ENCODE measurements around the gene SOCS7.
A peak's percentile ranks its signal among the peaks of the same experiment; 100 is the strongest.

Gene SOCS7

DNA sequence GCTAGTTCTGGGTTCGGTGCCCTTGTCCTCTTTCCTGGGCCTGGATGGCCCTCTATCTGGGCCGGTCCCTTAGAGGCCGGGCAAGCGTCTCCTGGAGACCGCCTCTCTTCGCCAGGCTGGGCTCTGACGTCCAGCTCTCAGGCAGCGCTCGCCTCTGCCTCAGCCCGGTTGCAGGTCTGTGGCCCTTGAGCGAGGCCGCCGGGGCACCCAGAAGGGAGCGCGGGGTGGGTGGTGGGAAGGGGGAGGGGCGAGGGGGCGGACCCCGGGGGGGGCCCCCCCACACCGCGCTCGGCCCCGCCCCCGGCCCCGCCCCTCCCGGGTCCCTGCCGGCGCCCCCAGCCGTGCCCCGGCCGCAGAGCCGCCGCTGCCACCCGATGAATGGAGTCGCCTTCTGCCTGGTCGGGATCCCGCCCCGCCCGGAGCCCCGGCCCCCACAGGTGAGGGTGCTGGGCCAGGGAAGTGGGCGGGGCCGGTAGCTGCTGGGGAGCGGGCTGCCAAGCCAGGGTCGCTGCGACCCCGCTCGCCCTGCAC lies 76.5 kb downstream of the SOCS7 start, which contains the start of gene ARHGAP23:
Gene ARHGAP23, plus strand, starts transcription at position 353 of the 531 bp plus-strand sequence. Its CDS starts 22 bp downstream, at position 375.
- in situ Hi-C loops (cut with MboI; ENCODE audit: low sequenced_read_pairs, unreplicated experiment), result no loop called here

DNA sequence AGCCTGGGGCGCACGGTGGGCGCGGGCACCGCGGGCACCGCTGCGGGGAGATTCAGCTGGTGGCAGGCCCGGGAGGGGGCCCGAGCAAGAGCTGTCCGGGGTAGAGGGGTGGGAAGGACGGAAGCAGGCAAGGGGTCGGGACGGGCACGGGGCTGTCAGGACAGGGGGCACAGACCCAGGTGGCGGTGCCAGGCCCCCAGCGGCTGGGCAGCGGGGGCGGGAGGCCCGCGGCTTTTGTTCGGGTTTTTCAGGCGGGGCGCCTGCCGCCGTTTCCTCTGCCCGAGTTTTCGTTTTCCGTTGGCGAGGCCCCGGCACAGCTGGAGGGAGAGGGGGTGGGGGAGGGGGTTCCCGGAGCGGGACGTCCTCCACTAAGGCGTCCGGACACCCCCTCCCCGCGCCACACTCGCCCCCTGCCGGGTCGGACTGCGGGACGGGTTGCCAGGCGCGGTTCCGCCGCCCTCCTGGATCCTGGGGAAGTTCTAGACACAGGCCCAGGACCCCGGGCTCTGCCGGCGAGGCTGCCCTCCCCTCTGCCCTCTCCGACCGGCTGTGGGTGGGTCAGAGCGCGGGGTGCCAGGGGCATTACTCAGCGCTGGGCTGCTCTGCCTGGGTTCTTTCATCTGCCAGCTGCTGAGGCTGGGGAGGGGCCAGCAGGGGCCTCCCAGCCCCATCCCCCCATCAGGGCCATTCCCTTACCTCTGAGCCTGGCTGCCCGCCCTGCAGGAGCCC lies 77.2 kb downstream of the SOCS7 start:
- in situ Hi-C loops (cut with MboI; ENCODE audit: low sequenced_read_pairs, unreplicated experiment), result no loop called here
- TF ChIP-seq, protein P1, sequence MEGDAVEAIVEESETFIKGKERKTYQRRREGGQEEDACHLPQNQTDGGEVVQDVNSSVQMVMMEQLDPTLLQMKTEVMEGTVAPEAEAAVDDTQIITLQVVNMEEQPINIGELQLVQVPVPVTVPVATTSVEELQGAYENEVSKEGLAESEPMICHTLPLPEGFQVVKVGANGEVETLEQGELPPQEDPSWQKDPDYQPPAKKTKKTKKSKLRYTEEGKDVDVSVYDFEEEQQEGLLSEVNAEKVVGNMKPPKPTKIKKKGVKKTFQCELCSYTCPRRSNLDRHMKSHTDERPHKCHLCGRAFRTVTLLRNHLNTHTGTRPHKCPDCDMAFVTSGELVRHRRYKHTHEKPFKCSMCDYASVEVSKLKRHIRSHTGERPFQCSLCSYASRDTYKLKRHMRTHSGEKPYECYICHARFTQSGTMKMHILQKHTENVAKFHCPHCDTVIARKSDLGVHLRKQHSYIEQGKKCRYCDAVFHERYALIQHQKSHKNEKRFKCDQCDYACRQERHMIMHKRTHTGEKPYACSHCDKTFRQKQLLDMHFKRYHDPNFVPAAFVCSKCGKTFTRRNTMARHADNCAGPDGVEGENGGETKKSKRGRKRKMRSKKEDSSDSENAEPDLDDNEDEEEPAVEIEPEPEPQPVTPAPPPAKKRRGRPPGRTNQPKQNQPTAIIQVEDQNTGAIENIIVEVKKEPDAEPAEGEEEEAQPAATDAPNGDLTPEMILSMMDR (IDR thresholded peaks at IDR 0.05; ENCODE audit: borderline replicate concordance, control extremely low read depth, extremely low read depth, insufficient read depth, missing control alignments), result no peak
- no peak for DNase-seq (ENCODE audit: low spot score)

More for the DNA sequence above, 76.5 kb downstream of the SOCS7 start, which contains the start of gene ARHGAP23:
- TF ChIP-seq, protein P1 (IDR thresholded peaks at IDR 0.05; ENCODE audit: borderline replicate concordance, control extremely low read depth, extremely low read depth, insufficient read depth, missing control alignments), result no peak
- peak; percentile 74 for DNase-seq (ENCODE audit: low spot score)

DNA sequence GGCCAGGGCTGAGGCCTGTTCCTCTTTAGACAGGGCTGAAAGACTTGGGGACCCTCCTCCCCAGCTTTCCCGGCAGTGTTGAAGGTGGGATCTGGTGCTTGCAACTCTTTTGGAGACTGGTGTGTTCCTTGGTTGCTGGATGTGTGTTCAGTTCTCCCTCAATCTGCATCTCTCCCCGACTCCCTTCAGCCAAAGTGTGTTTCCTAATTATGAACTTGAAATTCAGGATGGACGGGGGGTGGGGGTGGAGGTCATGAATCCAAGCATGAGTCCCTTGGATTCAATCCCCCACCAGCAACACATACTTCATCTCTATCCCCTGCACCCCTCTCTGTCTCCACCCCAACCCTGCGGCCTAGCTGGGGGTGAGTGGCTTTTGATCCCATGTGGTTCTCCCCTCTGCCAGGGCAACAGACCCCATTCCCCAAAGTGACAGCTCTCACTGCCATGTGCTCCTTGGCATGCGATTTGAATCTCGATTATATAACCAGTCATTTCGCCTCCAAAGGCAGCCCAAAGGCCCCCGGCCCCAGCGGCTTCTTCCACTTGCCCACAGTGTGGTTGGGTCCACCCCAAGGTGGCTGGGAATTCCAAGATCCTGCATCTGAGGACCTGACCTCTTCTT lies 77.9 kb downstream of the SOCS7 start:
- DNase-seq (ENCODE audit: low spot score), result no peak

DNA sequence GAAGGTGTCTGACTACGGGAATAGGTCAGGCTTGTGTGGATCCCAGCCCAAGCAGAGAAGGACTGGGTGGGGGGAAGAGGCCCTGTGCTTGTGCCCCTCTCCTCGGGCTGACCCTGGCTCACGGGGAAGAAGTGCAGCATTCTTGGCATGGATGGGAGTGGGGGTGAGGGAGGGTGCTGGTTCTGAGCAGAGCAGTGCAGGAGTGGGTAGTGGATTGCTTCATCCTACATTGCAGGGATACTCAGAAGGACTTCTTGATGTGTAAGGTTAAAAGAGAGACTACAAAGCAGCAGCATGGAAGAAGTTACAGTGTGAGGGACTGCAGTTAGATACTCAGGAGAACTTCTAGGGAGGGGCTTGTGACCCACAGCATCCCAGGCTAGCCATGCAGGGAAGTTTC lies 78.7 kb downstream of the SOCS7 start:
- in situ Hi-C loops (cut with MboI; ENCODE audit: low sequenced_read_pairs, unreplicated experiment), result loop anchor here (10.0 kb wide), 2 partner anchors 54 to 224 kb away; no protein-coding TSS in a partner anchor
- no peak for DNase-seq (ENCODE audit: low spot score)
- TF ChIP-seq, protein P1 (IDR thresholded peaks at IDR 0.05; ENCODE audit: borderline replicate concordance, control extremely low read depth, extremely low read depth, insufficient read depth, missing control alignments), result no peak

More for the DNA sequence above, 77.9 kb downstream of the SOCS7 start:
- TF ChIP-seq, protein P1 (IDR thresholded peaks at IDR 0.05; ENCODE audit: borderline replicate concordance, control extremely low read depth, extremely low read depth, insufficient read depth, missing control alignments), result no peak
- in situ Hi-C loops (cut with MboI; ENCODE audit: low sequenced_read_pairs, unreplicated experiment), result loop anchor here (10.0 kb wide), 2 partner anchors 55 to 225 kb away; no protein-coding TSS in a partner anchor

DNA sequence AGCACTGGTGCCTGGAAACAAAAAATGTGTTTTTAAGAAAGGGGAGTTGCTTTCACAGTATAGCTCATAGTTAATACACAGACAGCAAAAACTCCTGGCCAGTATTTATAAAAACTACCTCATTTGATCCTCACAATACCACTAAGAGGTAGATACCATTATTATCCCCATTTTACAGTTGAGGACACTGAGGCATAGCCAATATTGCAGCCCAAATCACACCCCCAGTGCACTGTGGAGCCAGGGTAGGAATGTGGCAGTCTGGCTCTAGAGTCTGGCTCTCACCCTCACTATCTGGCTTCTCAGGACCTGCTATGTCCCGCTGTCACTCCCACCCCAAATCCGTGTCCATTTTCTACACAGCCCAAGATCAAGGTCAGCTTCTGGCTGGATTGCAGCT lies 79.2 kb downstream of the SOCS7 start:
- DNase-seq (ENCODE audit: low spot score), result no peak
- TF ChIP-seq, protein P1 (IDR thresholded peaks at IDR 0.05; ENCODE audit: borderline replicate concordance, control extremely low read depth, extremely low read depth, insufficient read depth, missing control alignments), result no peak
- in situ Hi-C loops (cut with MboI; ENCODE audit: low sequenced_read_pairs, unreplicated experiment), result loop anchor here (10.0 kb wide), 2 partner anchors 54 to 224 kb away; no protein-coding TSS in a partner anchor

DNA sequence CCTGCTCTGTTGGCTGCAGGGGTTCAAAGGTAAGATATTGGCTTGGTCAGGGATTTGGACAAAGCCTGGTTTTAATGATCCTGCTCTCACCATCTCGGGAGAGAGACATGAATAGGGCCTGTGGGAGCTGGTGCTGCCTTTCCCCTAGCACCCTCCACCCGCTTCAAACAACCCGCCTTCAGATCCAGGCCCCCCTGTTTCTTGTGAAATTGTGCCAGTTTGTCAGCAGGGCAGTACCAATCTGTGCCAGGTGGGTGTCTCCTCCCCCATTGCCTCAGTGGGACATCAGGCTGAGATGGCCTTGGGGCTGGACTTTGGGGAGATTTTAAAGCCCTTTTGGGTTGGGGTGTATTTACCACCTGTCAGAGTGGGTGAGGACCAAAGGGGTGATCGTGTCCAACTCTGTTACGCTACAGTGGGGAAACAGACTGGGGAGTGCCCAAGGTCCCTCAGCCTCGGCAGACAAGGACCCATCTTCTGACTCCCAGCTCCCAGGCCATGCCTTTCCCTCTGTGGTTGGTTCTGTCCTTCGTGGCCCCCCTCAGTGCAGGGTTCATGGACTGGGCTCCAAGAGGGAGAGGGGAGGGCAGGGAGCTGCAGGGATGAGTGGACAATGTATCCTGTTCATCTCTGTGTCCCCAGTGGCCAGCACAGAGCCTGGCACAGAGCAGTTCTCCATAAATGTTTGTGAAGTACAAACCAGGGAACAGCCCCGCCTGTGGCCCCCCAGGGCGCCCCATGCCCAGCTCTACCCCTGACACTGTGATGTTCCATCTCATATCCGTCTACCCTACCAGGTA lies 79.9 kb downstream of the SOCS7 start:
- TF ChIP-seq, protein P1 (IDR thresholded peaks at IDR 0.05; ENCODE audit: borderline replicate concordance, control extremely low read depth, extremely low read depth, insufficient read depth, missing control alignments), result no peak
- in situ Hi-C loops (cut with MboI; ENCODE audit: low sequenced_read_pairs, unreplicated experiment), result loop anchor here (10.0 kb wide), 2 partner anchors 53 to 223 kb away; no protein-coding TSS in a partner anchor
- DNase-seq (ENCODE audit: low spot score), result no peak

Measured in GM13976 (cell line).